COLO668 (cell line): ENCODE measurements around the gene GPR18.
"Not testable (repeated sequence)": the region's sequence is repeated elsewhere in the genome, so short reads cannot be mapped to it uniquely, and the experiment has no call there.

Experiments used
- DNase-seq: peaks from one replicate; lab custom pipeline; 2025; ENCODE audit not compliant: unreplicated experiment; lab: John Stamatoyannopoulos, UW

Gene GPR18

GRCh38 chr13:99231721-99232120 lies 26.5 kb downstream of the GPR18 start:
- no peak for DNase-seq

- no peak for DNase-seq
Measured at GRCh38 chr13:99230991-99231390, 27.2 kb downstream of the GPR18 start.

GRCh38 chr13:99230588-99230987 lies 27.6 kb downstream of the GPR18 start:
- DNase-seq = not testable (repeated sequence)

- DNase-seq = no peak
Measured at GRCh38 chr13:99228737-99229691, 29.2 kb downstream of the GPR18 start.

- DNase-seq = no peak
Measured at GRCh38 chr13:99227909-99228688, 30.1 kb downstream of the GPR18 start.

- no peak for DNase-seq
Measured at GRCh38 chr13:99227331-99227900, 30.8 kb downstream of the GPR18 start.

GRCh38 chr13:99226513-99226912 lies 31.7 kb downstream of the GPR18 start:
- DNase-seq = no peak

- DNase-seq = no peak
Measured at GRCh38 chr13:99225078-99225477, 33.1 kb downstream of the GPR18 start.

GRCh38 chr13:99224021-99224420 lies 34.2 kb downstream of the GPR18 start:
- DNase-seq = no peak

- no peak for DNase-seq
Measured at GRCh38 chr13:99223587-99223986, 34.6 kb downstream of the GPR18 start.

- DNase-seq = no peak
Measured at GRCh38 chr13:99221567-99222239, 36.5 kb downstream of the GPR18 start.

GRCh38 chr13:99220199-99220935 lies 37.8 kb downstream of the GPR18 start:
- no peak for DNase-seq

- DNase-seq = no peak
Measured at GRCh38 chr13:99218969-99219368, 39.2 kb downstream of the GPR18 start.

GRCh38 chr13:99218545-99218944 lies 39.6 kb downstream of the GPR18 start:
- no peak for DNase-seq

GRCh38 chr13:99218126-99218525 lies 40.1 kb downstream of the GPR18 start:
- no peak for DNase-seq

- DNase-seq = no peak
Measured at GRCh38 chr13:99217461-99218110, 40.6 kb downstream of the GPR18 start.

GRCh38 chr13:99215184-99215830 lies 42.9 kb downstream of the GPR18 start:
- DNase-seq = no peak

- DNase-seq = no peak
Measured at GRCh38 chr13:99214731-99215130, 43.4 kb downstream of the GPR18 start.

GRCh38 chr13:99214232-99214631 lies 43.9 kb downstream of the GPR18 start:
- no peak for DNase-seq
